Progenitor cell of endocrine pancreas (in vitro differentiated cells): Measurements from ENCODE around the gene RXRA. TPM values are rescaled to one million over a fixed set of nuclear protein-coding genes. Genes with fewer than 3 reads are reported as not detected.

ENCODE experiments used
- DNase-seq: peaks from one replicate; pipeline ENCODE4 v3.0.0; 2021; ENCODE audit warnings: low spot score; ENCODE audit not compliant: unreplicated experiment
- H3K27ac Mint-ChIP-seq: 2 replicates; pipeline ENCODE4 v1.8.0; 2021; ENCODE audit warnings: mild to moderate bottlenecking, moderate library complexity, mixed read lengths
- H3K27me3 Mint-ChIP-seq: 2 replicates; pipeline ENCODE4 v1.8.0; 2021; ENCODE audit warnings: mixed read lengths
- H3K36me3 Mint-ChIP-seq: 2 replicates; pipeline ENCODE4 v1.8.0; 2022; ENCODE audit warnings: mixed read lengths; ENCODE audit not compliant: insufficient read depth
- H3K4me1 Mint-ChIP-seq: 2 replicates; pipeline ENCODE4 v1.8.0; 2021; ENCODE audit warnings: low read depth, mixed read lengths
- H3K4me3 Mint-ChIP-seq: 2 replicates; pipeline ENCODE4 v1.8.0; 2021; ENCODE audit warnings: low read depth, mild to moderate bottlenecking, moderate library complexity, mixed read lengths
- H3K9me3 Mint-ChIP-seq: 2 replicates; pipeline ENCODE4 v1.8.0; 2021; ENCODE audit warnings: low read depth, mixed read lengths
- CTCF ChIP-seq: fragments of 200-600 bp; sonication (generic); IDR thresholded peaks from one replicate; pipeline ENCODE4 v1.5.0; 2021; ENCODE audit warnings: antibody characterized with exemption, mild to moderate bottlenecking; ENCODE audit not compliant: unreplicated experiment
- total RNA-seq: library from RNA; stranded (reverse); gene quantifications from 2 replicates; pipeline ENCODE4 v1.2.1, GENCODE V29; 2021

Gene RXRA
- total RNA-seq, 1 donor from 2014 or later = 64.8 TPM

- H3K4me1 Mint-ChIP-seq = peaks cover 18% of the 10 kb centered on the region
- H3K36me3 Mint-ChIP-seq = no peaks in the 10 kb centered on the region
- H3K27ac Mint-ChIP-seq = no peak overlapping the region
- no peak for TF ChIP-seq CTCF
- DNase-seq = no peak
- H3K27me3 Mint-ChIP-seq = no peaks in the 10 kb centered on the region
- H3K4me3 Mint-ChIP-seq = no peak overlapping the region
- H3K9me3 Mint-ChIP-seq = no peaks in the 10 kb centered on the region
Measured at GRCh38 chr9:134341929-134342745, 15.9 kb downstream of the RXRA start.

DNA sequence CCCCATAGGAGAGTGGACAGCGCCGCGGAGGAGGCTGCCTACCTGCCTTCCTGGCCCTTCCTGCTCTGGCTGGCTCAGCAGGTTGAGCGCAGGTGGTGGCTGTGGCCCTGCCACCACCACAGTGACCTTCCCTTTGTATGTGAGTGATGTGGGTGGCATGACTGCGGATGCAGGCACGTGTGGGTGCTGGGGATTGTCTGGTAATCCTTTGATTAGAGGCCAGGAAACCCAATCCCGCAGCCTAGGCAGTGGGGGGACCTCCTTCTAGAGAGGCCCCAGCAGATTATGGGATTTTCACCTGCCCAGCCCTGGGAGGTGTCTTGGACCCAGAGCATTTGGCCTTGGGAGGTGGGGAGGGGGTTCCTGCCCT, 16.5 kb downstream of the RXRA start:
- H3K4me3 Mint-ChIP-seq = no peak overlapping the region

GRCh38 chr9:134343637-134344036, 17.4 kb downstream of the RXRA start:
- DNase-seq = no peak
- Mint-ChIP-seq H3K27me3 (no peaks in the 10 kb centered on the region), H3K27ac (peak overlapping the region; percentile 29), H3K4me1 (peaks cover 12% of the 10 kb centered on the region), H3K9me3 (no peaks in the 10 kb centered on the region), H3K36me3 (no peaks in the 10 kb centered on the region), H3K4me3 (no peak overlapping the region)
- TF ChIP-seq CTCF = no peak

More for the DNA sequence above, 16.5 kb downstream of the RXRA start:
- H3K27ac Mint-ChIP-seq = no peak overlapping the region
- DNase-seq = no peak
- H3K36me3 Mint-ChIP-seq = no peaks in the 10 kb centered on the region
- H3K4me1 Mint-ChIP-seq = peaks cover 12% of the 10 kb centered on the region
- H3K27me3 Mint-ChIP-seq = no peaks in the 10 kb centered on the region
- H3K9me3 Mint-ChIP-seq = no peaks in the 10 kb centered on the region
- TF ChIP-seq CTCF = no peak

DNA sequence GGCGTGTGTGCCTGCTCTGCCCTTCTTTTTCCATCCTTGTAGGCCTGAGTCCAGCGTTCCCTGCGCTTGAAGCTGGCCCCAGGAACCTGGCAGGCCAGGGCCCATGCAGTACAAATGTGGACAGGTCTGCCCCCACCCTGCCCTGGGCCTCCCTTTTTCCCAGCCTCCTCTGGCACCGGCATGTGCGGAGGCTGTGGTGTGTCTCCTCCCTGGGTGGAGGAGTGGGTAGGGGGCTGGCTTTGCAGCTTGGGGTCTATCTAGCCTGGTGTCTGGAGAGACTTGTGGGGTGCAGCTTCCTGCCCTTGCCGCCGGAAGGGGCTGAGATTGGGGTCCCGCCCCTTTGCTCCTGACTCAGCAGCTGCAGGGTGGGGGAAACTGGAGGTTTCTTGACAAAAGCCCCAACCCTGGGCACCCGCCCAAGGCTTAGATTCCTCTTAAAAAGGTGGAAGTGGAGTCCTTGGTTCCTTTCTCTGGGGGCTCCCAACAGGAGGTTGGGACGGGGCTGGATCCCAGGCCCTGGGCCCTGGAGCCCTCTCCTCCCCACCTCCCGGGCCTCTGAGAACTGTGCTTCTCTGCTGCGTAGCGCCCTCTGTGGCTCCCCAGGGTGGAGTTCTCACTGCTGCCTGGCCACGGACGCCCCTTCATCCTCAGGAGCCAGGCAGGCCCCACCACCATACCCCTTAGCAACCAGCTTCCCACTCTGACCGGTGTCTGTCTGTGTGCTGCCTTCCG, 18.0 kb downstream of the RXRA start:
- H3K36me3 Mint-ChIP-seq = no peaks in the 10 kb centered on the region
- H3K4me3 Mint-ChIP-seq = no peak overlapping the region
- no peaks in the 10 kb centered on the region for H3K9me3 Mint-ChIP-seq
- H3K27ac Mint-ChIP-seq = peak overlapping the region; percentile 31
- H3K4me1 Mint-ChIP-seq = peaks cover 12% of the 10 kb centered on the region
- H3K27me3 Mint-ChIP-seq = no peaks in the 10 kb centered on the region
- no peak for TF ChIP-seq CTCF
- DNase-seq = no peak

GRCh38 chr9:134344800-134345310, 18.6 kb downstream of the RXRA start:
- no peaks in the 10 kb centered on the region for H3K36me3 Mint-ChIP-seq
- DNase-seq = no peak
- H3K4me1 Mint-ChIP-seq = peaks cover 12% of the 10 kb centered on the region
- peak overlapping the region; percentile 31 for H3K27ac Mint-ChIP-seq
- no peaks in the 10 kb centered on the region for H3K9me3 Mint-ChIP-seq
- H3K4me3 Mint-ChIP-seq = no peak overlapping the region
- TF ChIP-seq CTCF = no peak
- H3K27me3 Mint-ChIP-seq = no peaks in the 10 kb centered on the region
